Erythroblast (primary cell): ENCODE measurements around the gene NUDT22.
A peak's percentile ranks its signal among the peaks of the same experiment; 100 is the strongest.

Experiments used
- GATA1 ChIP-seq: IDR thresholded peaks from 2 replicates; pipeline ENCODE4 v1.6.1; 2011; ENCODE audit warnings: low read depth, mild to moderate bottlenecking, control low read depth, low read length, moderate library complexity
- POLR2A ChIP-seq: IDR thresholded peaks from 2 replicates; pipeline ENCODE4 v1.6.1; 2011; ENCODE audit warnings: mild to moderate bottlenecking, low read length

GRCh38 chr11:64268025-64268892, 42.2 kb downstream of the NUDT22 start:
- TF ChIP-seq POLR2A, result no peak
- peak; percentile 43 for TF ChIP-seq GATA1
